ENCODE results near the gene AFF3.

GRCh38 chr2:99757611-99758114, 384.7 kb downstream of the AFF3 start:
- TF ChIP-seq YY1 (IDR thresholded peaks at IDR 0.05; ENCODE audit: low read depth) (no peak), TCF12 (IDR thresholded peaks at IDR 0.05; ENCODE audit: low read depth) (no peak), EGR1 (IDR thresholded peaks at IDR 0.05) (no peak), MAX (IDR thresholded peaks at IDR 0.05) (no peak), ZBTB7A (IDR thresholded peaks at IDR 0.05; ENCODE audit: low read depth) (no peak), RAD21 (IDR thresholded peaks at IDR 0.05; ENCODE audit: low read depth) (no peak), CREB1 (IDR thresholded peaks at IDR 0.05; ENCODE audit: low read depth) (no peak), EP300 (IDR thresholded peaks at IDR 0.05; ENCODE audit: borderline replicate concordance) (no peak), CEBPB (IDR thresholded peaks at IDR 0.05) (no peak), FOXM1 (IDR thresholded peaks at IDR 0.05; ENCODE audit: borderline replicate concordance, low read depth) (no peak), USF1 (IDR thresholded peaks at IDR 0.05) (no peak)

All from Ishikawa (cell line).